ENCODE data around the gene MBOAT1.

GRCh38 chr6:20147469-20147868 lies 64.8 kb downstream of the MBOAT1 start:
- TF ChIP-seq CTCF (IDR thresholded peaks at IDR 0.05; ENCODE audit: poor library complexity) (no peak), EZH2 (IDR thresholded peaks at IDR 0.05; ENCODE audit: borderline replicate concordance) (no peak), EZH2phosphoT487 (IDR thresholded peaks at IDR 0.05; ENCODE audit: low read depth, severe bottlenecking, unreplicated experiment) (no peak)

Data from hepatocyte (in vitro differentiated cells).